Spleen (tissue), 11 donors: ENCODE results near the gene TERT. TPM values are rescaled to one million over a fixed set of nuclear protein-coding genes. Genes with fewer than 3 reads are reported as not detected.

Source experiments
- DNase-seq: peaks from one replicate; pipeline ENCODE4 v3.0.0-alpha.2; 2020
- H3K27ac ChIP-seq, 8 donors: fragments of 200-600 bp; sonication (generic) in 7 of 8; 1 replicate in 4 of 8; 2 replicates in 4 of 8; pipeline versions ENCODE4 v1.5.0 to v1.8.0; 2016 to 2021; ENCODE audit warnings: inconsistent platforms in 4 of 8, mild to moderate bottlenecking in 4 of 8, moderate library complexity in 1 of 8
- H3K27me3 ChIP-seq, 7 donors: fragments of 200-600 bp; sonication (generic) in 6 of 7; replicated peaks in 1 of 7; 1 replicate in 4 of 7; 2 replicates in 3 of 7; pipeline versions ENCODE4 v1.5.0 to v1.8.0; 2016 to 2021; ENCODE audit warnings: inconsistent platforms in 3 of 7, mild to moderate bottlenecking in 1 of 7
- H3K36me3 ChIP-seq, 6 donors: fragments of 200-600 bp; sonication (generic) in 5 of 6; 1 replicate in 4 of 6; 2 replicates in 2 of 6; pipeline versions ENCODE4 v1.5.0 to v1.8.0; 2016 to 2021; ENCODE audit warnings: inconsistent platforms in 2 of 6
- H3K4me1 ChIP-seq, 6 donors: fragments of 200-600 bp; sonication (generic) in 5 of 6; 1 replicate in 3 of 6; 2 replicates in 3 of 6; pipeline versions ENCODE4 v1.5.0 to v1.8.0; 2016 to 2021; ENCODE audit warnings: inconsistent platforms in 3 of 6
- H3K4me3 ChIP-seq, 8 donors: fragments of 200-600 bp; sonication (generic) in 7 of 8; 1 replicate in 4 of 8; 2 replicates in 4 of 8; pipeline versions ENCODE4 v1.5.0 to v1.8.0; 2016 to 2021; ENCODE audit warnings: inconsistent platforms in 4 of 8, mild to moderate bottlenecking in 4 of 8, moderate library complexity in 2 of 8
- H3K9me3 ChIP-seq, 8 donors: fragments of 200-600 bp; sonication (generic) in 7 of 8; 1 replicate in 4 of 8; 2 replicates in 4 of 8; pipeline versions ENCODE4 v1.5.0 to v1.8.0; 2016 to 2021; ENCODE audit warnings: inconsistent platforms in 4 of 8
- CTCF ChIP-seq, 11 experiments: fragments of 200-600 bp in 7 of 11; fragments of 450-650 bp in 4 of 11; sonication (generic) in 4 of 11; IDR thresholded peaks in 8 of 11; conservative IDR thresholded peaks in 3 of 11; 1 replicate in 7 of 11; 2 replicates in 4 of 11; pipeline versions ENCODE4 v1.4.0 to v1.8.0; 2016 to 2021; ENCODE audit warnings: antibody characterized with exemption in 11 of 11, inconsistent platforms in 4 of 11, mild to moderate bottlenecking in 1 of 11
- POLR2A ChIP-seq, 3 donors: fragments of 450-650 bp; IDR thresholded peaks; one replicate each; pipeline ENCODE4 v1.5.1; 2017; ENCODE audit warnings: antibody characterized with exemption in 3 of 3, mild to moderate bottlenecking in 1 of 3
- POLR2AphosphoS5 ChIP-seq, 3 donors: sonication (generic); formaldehyde crosslinking; IDR thresholded peaks; one replicate each; pipeline ENCODE4 v1.5.1; 2017; ENCODE audit warnings: antibody characterized with exemption in 3 of 3
- WGBS, 5 donors: extraction: QIAGEN DNeasy Blood & Tissue Kit in 3 of 5; methylation state at CpG; one replicate each; pipeline versions ENCODE4 v1.1.5 to v1.1.7; 2013 to 2018; 5-methylcytosine and 5-hydroxymethylcytosine counted together
- intact Hi-C: fragments of 100-400 bp; cut with DNase I; formaldehyde crosslinking; loops from one replicate; pipeline ENCODE4 v1.15.0; 2023; ENCODE audit warnings: low total_unique reads
- polyA plus RNA-seq, 3 donors: library from polyadenylated mRNA; stranded (reverse); fragments of 200-250 nt; gene quantifications; one replicate each; pipeline ENCODE4 v1.2.1, GENCODE V29; 2013
- total RNA-seq, 7 donors: library from RNA; depleted of rRNA in 3 of 7; stranded (reverse); fragments of >200 nt in 3 of 7; fragmentation: NEBNext Ultra II Directional in 4 of 7; extraction: Animal tissue kit (Norgen Biotek cat#: 25700) in 4 of 7; gene quantifications; one replicate each; pipeline versions ENCODE4 v1.1.0 to v1.2.1, GENCODE V29; 2016 to 2021
- donor health status: healthy with polysubstance abuse.
- donor health status: DM: no; HTN: no; CAD: no; lungs with moderate emphysema.
- donor health status: DM: no; HTN: no; CAD: no.
- donor health status: Bipolar disorder and iron deficiency.
- donor health status: healthy.
- donor health status: DM: no; HTN: no; CAD: no.
- donor health status: DM: yes; HTN: yes; CAD: no.

TERT gene
- total and polyA plus RNA-seq, 10 donors: 0.09 to 5.3 (median 0.40) TPM; not detected in 2

GRCh38 chr5:1246711-1247431, 48.0 kb downstream of the TERT start:
- Histone ChIP-seq H3K27ac (no peak overlapping the region), H3K36me3 (no peaks in the 10 kb centered on the region), H3K9me3 (no peaks in the 10 kb centered on the region), H3K27me3 (peaks cover 3 to 68% (median 34%) of the 10 kb centered on the region in 7 donors), H3K4me1 (peaks cover 0 to 5% (median 0%) of the 10 kb centered on the region in 6 donors), H3K4me3 (no peak overlapping the region)
- TF ChIP-seq CTCF (IDR thresholded peaks at IDR 0.05 in 8 of 11, conservative IDR thresholded peaks at IDR 0.05 in 3 of 11) (no peak), POLR2A (IDR thresholded peaks at IDR 0.05) (no peak), POLR2AphosphoS5 (IDR thresholded peaks at IDR 0.05) (no peak)
- WGBS, 5 donors: 15 to 24% (median 19%) methylated on average over 22 to 43 of the region's 43 CpGs
- no peak for DNase-seq
- intact Hi-C loops: no loop called here

GRCh38 chr5:1245905-1246576, 48.8 kb downstream of the TERT start:
- Histone ChIP-seq H3K4me1 (peaks cover 0 to 5% (median 0%) of the 10 kb centered on the region in 6 donors), H3K27ac (no peak overlapping the region), H3K36me3 (no peaks in the 10 kb centered on the region), H3K4me3 (no peak overlapping the region), H3K27me3 (peaks cover 3 to 72% (median 34%) of the 10 kb centered on the region in 7 donors), H3K9me3 (no peaks in the 10 kb centered on the region)
- TF ChIP-seq POLR2A (IDR thresholded peaks at IDR 0.05) (no peak), CTCF (IDR thresholded peaks at IDR 0.05 in 8 of 11, conservative IDR thresholded peaks at IDR 0.05 in 3 of 11) (no peak)
- WGBS, 5 donors: 31 to 59% (median 37%) methylated on average over 7 to 58 of the region's 58 CpGs
- no peak for DNase-seq
- intact Hi-C loops: no loop called here

- Histone ChIP-seq H3K9me3 (no peaks in the 10 kb centered on the region), H3K4me1 (peaks cover 0 to 5% (median 0%) of the 10 kb centered on the region in 6 donors), H3K4me3 (no peak overlapping the region), H3K36me3 (no peaks in the 10 kb centered on the region), H3K27me3 (peaks cover 3 to 72% (median 34%) of the 10 kb centered on the region in 7 donors), H3K27ac (no peak overlapping the region)
- WGBS, 5 donors: 37 to 63% (median 58%) methylated on average over 6 to 10 of the region's 10 CpGs
- DNase-seq: no peak
- intact Hi-C loops: no loop called here
- no peak for TF ChIP-seq POLR2AphosphoS5 (IDR thresholded peaks at IDR 0.05)
- no peak for TF ChIP-seq CTCF (IDR thresholded peaks at IDR 0.05 in 8 of 11, conservative IDR thresholded peaks at IDR 0.05 in 3 of 11)
- TF ChIP-seq POLR2A (IDR thresholded peaks at IDR 0.05): no peak
These were observed 49.9 kb downstream of the TERT start for GRCh38 chr5:1244976-1245375.

GRCh38 chr5:1244255-1244654, 50.6 kb downstream of the TERT start:
- no peak overlapping the region for H3K27ac ChIP-seq
- H3K9me3 ChIP-seq: no peaks in the 10 kb centered on the region
- intact Hi-C loops: no loop called here
- H3K4me1 ChIP-seq: peaks cover 0 to 5% (median 0%) of the 10 kb centered on the region in 6 donors
- no peak for DNase-seq
- H3K4me3 ChIP-seq: no peak overlapping the region
- no peak for TF ChIP-seq CTCF (IDR thresholded peaks at IDR 0.05 in 8 of 11, conservative IDR thresholded peaks at IDR 0.05 in 3 of 11)
- TF ChIP-seq POLR2AphosphoS5 (IDR thresholded peaks at IDR 0.05): no peak
- TF ChIP-seq POLR2A (IDR thresholded peaks at IDR 0.05): no peak
- 62 to 68% (median 67%) methylated on average over 19 to 21 of the region's 21 CpGs for WGBS, 5 donors
- H3K27me3 ChIP-seq: peaks cover 3 to 71% (median 34%) of the 10 kb centered on the region in 7 donors
- H3K36me3 ChIP-seq: no peaks in the 10 kb centered on the region
